Left ventricle myocardium superior (tissue), 1 donor: ENCODE data around the gene IL21R. TPM values are rescaled to one million over a fixed set of nuclear protein-coding genes. Genes with fewer than 3 reads are reported as not detected.
"Not testable (repeated sequence)": the region's sequence is repeated elsewhere in the genome, so short reads cannot be mapped to it uniquely, and the experiment has no call there.

Source experiments
- ATAC-seq: fragments of 200-7000 bp; cut with Tn5 transposase; one replicate; pipeline ENCODE4 v1.9.1; 2020; ENCODE audit warnings: mild to moderate bottlenecking, moderate library complexity
- DNase-seq: peaks from one replicate; pipeline ENCODE4 v3.0.0-alpha.2; 2020
- intact Hi-C: fragments of 100-400 bp; cut with micrococcal nuclease; formaldehyde crosslinking; loops from one replicate; pipeline ENCODE4 v1.11.0; 2022
- total RNA-seq: library from RNA; stranded (reverse); fragmentation: NEBNext Ultra II Directional; extraction: Animal tissue kit (Norgen Biotek cat#: 25700); gene quantifications from one replicate; pipeline ENCODE4 v1.2.1, GENCODE V29; 2021
- donor health status: DM: no; HTN: yes; CAD: no; lungs with severe emphysema.

Gene IL21R
- total RNA-seq, 1 donor from 2014 or later = 0.07 TPM

DNA sequence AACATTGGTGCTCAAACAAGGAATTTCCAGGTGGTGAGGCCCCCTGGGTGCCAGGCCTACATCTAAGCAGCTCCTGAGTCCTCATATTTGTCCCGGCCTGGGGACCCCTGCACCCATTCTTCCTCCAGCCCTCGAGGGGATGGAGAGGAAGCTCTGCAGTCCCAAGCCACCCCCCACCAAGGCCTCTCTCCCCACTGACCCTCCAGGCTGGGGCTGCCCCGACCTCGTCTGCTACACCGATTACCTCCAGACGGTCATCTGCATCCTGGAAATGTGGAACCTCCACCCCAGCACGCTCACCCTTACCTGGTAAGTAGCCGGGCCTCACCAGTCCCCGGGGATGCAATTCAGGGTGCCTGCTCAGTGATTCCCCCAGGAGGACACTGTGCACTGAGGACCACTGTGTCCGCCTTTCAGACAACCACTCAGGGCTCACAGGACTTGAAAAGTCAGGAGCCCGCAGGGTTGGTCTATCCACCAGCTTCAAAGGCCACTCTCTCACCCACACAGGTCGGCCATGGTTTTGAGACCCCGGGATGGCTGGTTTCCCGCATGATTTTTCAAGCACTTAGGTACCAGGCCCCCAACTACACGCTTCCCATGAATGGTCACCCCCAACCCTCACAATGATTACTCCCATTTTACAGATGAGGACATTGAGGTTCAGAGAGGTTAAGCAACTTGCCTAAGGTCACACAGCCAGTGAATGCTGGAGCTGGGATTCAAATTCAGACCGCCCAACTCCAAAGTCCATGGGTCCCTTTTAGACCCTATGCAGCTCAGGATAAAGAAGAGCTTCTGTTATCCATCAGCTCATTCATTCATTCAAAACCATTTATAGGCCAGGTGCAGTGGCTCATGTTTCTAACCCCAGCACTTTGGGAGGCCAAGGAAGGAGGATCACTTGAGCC, 32.4 kb downstream of the IL21R start:
- intact Hi-C loops = no loop called here
- DNase-seq (no peak), ATAC-seq (no peak)

DNA sequence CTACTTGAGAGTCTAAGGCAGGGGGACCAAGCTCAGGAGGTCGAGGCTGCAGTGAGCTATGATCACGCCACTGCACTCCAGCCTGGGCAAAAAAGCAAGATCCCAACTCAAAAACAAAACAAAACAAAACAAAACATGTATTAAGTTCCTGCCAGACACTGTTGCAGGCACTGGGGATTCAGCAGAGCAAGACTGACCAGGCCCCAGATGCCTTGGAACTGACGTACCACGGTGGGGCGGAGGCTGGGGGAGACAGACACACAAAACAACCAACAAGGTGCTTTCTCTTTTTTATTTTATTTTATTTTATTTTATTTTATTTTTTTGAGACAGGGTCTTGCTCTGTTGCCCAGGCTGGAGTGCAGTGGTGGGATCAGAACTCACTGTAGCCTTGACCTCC, 33.2 kb downstream of the IL21R start:
- intact Hi-C loops, ATAC-seq, DNase-seq: not testable (repeated sequence)

DNA sequence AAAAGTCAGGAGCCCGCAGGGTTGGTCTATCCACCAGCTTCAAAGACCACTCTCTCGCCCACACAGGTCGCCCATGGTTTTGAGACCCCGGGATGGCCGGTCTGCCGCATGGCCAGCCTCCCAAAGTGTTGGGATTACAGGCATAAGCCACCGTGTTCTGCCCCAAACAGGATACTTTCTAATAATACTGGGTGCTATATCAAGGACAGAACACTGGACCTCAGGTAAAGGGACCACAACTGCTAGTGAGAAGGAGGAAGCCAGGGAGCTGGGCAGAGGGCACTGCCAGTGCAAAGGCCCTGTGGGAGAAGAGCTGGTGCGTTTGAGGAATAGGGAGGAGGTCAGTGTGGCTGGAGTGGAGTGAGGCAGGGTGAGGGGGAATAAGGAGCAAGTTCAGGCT, 34.1 kb downstream of the IL21R start:
- DNase-seq (no peak), ATAC-seq (no peak)
- intact Hi-C loops = no loop called here

DNA sequence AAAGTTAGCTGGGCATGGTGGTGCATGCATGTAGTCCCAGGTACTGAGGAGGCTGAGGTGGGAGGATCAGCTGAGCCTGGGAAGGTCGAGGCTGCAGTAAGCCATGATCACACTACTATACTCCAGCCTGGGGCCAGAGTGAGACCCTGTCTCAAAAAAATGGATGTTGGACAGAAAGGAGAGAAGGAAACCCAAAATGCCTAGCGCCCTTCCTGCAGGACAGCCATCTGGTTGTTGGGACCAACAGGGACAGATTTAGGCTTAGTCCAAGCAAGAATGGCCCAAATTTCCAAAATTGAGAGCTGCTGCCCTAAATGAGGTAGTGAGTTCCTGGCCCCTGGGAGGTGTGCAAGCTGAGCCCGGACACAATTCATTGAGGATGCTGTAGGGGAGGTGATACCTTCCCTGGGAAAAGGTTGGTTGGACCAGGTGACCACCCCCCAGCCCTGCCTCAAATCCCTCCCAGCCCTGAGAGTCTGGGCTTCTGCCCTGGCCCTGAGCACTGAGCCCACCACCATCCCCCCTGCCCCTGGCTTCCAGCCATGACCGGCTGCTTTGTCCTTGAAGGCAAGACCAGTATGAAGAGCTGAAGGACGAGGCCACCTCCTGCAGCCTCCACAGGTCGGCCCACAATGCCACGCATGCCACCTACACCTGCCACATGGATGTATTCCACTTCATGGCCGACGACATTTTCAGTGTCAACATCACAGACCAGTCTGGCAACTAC, 35.1 kb downstream of the IL21R start:
- ATAC-seq (no peak), DNase-seq (no peak)
- intact Hi-C loops = no loop called here

DNA sequence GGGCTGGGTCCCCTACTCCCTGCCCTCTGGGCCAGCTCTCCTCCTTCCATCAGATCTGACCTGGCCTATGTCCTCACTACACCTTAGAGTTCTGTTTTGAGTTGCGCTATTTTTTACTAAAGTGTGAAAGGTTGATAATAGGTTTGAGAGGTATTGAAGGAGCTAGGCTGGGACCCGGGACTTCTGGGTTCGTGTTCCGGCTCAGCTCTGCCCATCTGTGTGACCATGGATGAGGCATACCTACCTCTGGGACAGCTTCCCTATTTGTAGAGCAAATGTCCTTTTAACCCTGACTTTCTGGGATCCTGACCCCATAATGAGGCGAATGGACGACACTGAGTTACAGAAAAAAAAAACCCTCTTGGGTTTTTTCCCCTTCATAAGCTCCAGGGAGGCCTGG, 36.0 kb downstream of the IL21R start:
- ATAC-seq (no peak), DNase-seq (no peak)
- intact Hi-C loops = no loop called here

DNA sequence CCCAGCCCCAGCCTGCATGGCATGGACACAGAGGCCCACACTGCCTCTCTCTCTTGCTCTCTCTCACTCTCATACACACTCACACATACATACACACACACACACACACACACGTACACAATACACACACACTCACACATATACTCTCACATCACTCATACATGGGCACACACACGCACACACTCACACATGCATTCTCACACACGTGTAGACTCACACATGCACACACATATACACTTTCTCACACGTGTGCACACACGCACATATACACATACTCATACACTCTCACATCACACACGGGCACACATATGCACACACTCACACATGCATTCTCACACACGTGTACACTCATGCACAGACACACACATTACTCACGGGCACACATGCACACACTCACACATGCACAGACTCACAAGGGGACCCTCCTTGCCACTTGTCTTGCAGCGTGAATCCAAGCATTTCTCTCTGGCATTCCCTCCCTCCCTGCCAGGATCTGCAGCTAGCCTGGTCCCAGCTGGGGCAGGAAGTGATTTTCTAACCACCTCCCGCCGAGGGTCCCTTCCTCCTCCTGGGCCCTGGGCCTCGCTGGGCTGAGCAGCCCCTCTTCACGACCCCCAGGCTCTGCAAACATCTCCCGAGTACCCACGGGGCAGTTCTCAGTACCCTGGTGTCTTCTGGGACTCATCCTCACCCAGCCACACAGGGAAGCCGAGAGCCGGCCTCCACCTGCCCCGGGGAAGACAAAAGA, 37.5 kb downstream of the IL21R start:
- intact Hi-C loops = no loop called here
- DNase-seq (no peak), ATAC-seq (no peak)

DNA sequence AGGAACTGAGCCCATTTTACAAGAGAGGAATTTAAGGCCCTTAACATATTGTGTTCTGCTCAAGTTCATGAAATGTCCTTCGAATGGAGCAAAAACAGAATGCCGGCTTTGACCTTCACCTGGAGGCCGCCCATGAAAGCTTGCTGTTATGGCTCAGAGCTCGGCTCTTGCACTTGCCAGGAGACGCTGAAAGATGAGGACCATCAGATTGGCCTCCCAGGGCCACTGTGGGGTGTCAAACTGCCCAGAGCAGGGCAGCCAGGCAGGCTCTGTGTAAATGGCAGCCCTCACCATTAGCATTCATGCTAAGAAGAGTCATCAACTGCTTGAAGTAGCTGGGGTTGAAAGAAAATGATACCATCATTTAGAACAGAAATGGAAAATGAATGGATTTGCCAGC, 39.3 kb downstream of the IL21R start:
- no peak for ATAC-seq
- no peak for DNase-seq
- intact Hi-C loops = no loop called here

DNA sequence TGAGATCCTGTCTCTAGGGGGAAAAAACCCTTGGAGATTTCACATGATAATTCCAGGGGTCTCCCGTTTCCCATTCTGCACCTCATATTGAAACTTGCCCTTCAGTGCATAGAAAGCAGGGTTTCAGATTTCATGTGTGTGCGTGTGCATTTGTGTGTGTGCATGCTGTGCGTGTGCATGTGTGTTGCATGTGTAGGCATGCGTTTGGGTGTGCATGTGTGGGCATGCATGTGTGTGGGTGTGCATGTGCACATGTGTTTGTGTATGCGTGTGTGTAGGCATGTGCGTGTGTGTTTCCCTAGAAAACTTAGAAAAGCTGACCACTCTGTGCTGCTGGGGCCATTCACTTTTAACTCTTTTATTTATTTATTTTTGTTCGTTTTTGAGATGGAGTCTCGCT, 40.0 kb downstream of the IL21R start:
- ATAC-seq (no peak), DNase-seq (no peak)
- intact Hi-C loops = no loop called here

DNA sequence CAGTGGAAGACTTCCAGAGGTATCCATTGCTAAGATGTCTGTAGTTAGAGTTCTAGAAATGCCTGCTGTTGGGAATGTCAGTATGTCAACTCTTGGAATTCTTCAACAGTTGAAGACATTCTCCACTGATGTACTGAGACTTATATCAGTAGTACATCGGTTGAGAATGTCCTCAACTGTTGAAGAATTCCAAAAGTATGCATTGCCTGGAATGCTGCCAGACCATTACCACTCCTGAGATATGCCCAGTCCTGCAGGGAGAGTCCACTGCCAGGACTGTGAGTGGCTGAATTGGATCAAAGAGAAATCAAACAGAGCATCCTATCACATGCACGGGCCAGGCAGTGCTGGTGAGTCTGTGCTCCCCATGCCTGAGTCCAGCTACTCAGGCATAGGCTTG, 42.0 kb downstream of the IL21R start:
- DNase-seq (no peak), ATAC-seq (no peak)
- intact Hi-C loops = no loop called here

DNA sequence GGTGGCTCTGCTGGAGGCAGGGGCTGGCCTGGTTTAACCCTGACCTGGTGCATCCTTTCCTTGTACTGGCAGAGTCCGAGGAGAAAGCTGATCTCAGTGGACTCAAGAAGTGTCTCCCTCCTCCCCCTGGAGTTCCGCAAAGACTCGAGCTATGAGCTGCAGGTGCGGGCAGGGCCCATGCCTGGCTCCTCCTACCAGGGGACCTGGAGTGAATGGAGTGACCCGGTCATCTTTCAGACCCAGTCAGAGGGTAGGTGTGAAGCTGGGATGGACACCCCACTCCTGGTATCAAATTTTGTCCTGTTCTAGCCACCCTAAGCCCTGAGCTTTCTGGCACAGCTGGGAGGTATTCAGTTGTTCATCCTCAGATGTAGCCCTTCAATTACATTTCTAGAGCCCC, 42.5 kb downstream of the IL21R start:
- ATAC-seq (no peak), DNase-seq (no peak)
- intact Hi-C loops = no loop called here

DNA sequence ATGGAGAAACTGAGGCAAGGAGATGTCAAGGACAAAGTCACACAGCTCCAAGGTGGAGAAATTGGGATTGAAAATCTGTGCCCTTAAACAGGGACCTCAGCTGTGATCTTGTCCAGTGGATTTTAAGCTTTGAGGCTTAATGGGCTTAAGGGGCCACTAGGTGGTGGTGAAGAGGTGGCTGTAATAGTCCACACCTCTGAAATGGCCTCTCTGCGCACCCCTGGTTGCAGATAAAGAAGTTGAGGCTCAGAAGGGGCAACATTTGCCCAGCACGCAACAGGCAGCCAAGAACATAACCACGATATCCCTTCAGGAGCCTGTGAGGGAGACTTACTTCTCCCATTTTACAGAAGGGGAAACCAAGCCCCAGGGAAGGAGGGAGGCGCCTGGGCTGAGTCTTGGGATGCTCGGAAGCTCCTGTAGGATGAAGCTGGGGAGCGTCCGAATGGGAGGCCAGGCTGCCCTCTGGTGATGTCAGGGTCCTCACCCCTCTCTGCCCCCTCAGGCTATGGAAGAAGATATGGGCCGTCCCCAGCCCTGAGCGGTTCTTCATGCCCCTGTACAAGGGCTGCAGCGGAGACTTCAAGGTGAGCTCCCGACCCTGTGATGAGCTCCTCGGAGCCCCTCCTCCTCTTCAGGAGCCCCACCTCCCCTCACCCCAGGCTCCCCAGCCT, 43.7 kb downstream of the IL21R start:
- DNase-seq (peak; percentile 6), ATAC-seq (no peak)
- intact Hi-C loops = no loop called here

DNA sequence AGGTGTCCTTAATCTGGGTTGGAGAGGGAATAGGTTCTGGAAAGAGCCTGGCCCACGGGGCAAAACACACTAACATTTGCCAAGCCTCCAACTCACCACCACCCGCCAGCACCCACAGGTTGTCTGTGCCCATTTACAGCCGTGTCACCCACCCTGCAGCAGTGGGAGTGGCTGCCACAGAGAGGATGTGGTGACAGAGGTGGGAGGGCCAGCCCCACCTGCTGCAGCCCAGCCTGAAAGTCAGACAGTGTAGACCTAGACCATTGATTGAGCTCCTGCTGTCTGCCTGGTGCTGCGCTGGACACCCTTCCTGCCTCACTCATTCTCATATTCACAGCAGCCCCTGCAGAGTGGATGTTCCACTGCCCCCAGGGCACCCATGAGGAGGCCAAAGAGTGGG, 44.7 kb downstream of the IL21R start:
- intact Hi-C loops = no loop called here
- ATAC-seq (no peak), DNase-seq (peak; percentile 30)

DNA sequence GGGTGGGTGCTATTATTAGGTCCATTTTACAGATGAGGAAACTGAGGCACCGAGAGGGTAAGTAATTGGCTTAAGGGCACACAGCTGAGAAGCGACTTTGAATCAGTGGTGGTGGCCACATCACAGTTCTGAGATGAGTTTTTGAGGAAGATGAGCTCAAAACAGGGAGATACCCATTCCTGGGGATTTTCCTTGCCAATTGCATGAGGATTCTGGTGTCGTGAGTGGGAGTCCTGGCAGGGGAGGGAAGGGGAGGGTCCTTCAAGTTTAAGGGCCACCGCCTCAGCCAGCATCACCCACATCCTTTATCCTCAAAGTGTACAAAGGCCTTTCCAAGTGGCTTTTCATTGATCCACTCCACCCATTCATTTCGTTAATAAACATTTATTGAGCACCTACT, 45.3 kb downstream of the IL21R start:
- no peak for ATAC-seq
- intact Hi-C loops = no loop called here
- no peak for DNase-seq

DNA sequence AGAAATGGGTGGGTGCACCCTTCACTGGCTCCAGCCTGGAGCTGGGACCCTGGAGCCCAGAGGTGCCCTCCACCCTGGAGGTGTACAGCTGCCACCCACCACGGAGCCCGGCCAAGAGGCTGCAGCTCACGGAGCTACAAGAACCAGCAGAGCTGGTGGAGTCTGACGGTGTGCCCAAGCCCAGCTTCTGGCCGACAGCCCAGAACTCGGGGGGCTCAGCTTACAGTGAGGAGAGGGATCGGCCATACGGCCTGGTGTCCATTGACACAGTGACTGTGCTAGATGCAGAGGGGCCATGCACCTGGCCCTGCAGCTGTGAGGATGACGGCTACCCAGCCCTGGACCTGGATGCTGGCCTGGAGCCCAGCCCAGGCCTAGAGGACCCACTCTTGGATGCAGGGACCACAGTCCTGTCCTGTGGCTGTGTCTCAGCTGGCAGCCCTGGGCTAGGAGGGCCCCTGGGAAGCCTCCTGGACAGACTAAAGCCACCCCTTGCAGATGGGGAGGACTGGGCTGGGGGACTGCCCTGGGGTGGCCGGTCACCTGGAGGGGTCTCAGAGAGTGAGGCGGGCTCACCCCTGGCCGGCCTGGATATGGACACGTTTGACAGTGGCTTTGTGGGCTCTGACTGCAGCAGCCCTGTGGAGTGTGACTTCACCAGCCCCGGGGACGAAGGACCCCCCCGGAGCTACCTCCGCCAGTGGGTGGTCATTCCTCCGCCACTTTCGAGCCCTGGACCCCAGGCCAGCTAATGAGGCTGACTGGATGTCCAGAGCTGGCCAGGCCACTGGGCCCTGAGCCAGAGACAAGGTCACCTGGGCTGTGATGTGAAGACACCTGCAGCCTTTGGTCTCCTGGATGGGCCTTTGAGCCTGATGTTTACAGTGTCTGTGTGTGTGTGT, 46.8 kb downstream of the IL21R start:
- ATAC-seq = no peak
- intact Hi-C loops = no loop called here

DNA sequence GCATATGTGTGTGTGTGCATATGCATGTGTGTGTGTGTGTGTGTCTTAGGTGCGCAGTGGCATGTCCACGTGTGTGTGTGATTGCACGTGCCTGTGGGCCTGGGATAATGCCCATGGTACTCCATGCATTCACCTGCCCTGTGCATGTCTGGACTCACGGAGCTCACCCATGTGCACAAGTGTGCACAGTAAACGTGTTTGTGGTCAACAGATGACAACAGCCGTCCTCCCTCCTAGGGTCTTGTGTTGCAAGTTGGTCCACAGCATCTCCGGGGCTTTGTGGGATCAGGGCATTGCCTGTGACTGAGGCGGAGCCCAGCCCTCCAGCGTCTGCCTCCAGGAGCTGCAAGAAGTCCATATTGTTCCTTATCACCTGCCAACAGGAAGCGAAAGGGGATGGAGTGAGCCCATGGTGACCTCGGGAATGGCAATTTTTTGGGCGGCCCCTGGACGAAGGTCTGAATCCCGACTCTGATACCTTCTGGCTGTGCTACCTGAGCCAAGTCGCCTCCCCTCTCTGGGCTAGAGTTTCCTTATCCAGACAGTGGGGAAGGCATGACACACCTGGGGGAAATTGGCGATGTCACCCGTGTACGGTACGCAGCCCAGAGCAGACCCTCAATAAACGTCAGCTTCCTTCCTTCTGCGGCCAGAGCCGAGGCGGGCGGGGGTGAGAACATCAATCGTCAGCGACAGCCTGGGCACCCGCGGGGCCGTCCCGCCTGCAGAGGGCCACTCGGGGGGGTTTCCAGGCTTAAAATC, 47.6 kb downstream of the IL21R start:
- intact Hi-C loops = loop anchor here (10.0 kb wide), 1 partner anchor 295 kb away; no protein-coding TSS in a partner anchor
- ATAC-seq = no peak
- DNase-seq = no peak

More for the DNA sequence above, 46.8 kb downstream of the IL21R start:
- DNase-seq = peak; percentile 25

DNA sequence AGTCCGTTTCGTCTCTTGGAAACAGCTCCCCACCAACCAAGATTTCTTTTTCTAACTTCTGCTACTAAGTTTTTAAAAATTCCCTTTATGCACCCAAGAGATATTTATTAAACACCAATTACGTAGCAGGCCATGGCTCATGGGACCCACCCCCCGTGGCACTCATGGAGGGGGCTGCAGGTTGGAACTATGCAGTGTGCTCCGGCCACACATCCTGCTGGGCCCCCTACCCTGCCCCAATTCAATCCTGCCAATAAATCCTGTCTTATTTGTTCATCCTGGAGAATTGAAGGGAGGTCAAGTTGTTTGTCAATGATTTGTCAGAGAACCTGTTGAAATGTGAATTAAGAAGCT, 48.2 kb downstream of the IL21R start:
- ATAC-seq (no peak), DNase-seq (no peak)
- intact Hi-C loops = loop anchor here (10.0 kb wide), 1 partner anchor 295 kb away; no protein-coding TSS in a partner anchor
